ENCODE measurements around the gene SHC2.

DNA sequence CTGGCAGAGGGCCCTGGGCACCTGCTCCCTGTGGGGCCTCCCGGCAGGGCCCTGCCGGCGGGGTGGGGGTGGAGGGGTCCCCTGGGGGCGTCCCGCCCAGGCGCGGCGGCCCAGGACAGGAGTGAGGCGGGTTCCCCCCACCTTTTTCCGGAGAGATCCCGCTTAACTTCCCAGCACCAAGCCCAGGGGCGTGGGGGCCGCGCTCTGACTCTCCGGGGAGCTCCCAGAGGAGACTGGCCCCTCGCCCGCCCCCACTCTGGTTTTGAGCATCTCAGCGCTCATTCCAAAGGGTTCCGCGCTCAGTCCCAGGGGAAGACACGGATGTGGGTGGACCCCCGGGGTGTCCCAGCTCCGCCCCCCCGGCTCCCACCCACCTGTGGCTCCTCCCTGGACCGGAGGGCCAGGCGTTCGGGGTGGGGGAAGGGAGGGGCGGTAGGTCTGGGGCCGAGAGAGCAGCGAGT lies 52.4 kb downstream of the SHC2 start:
- TF ChIP-seq DNMT3B (CRISPR knock-in tag; conservative IDR thresholded peaks at IDR 0.05) (no peak), POLR2AphosphoS5 (IDR thresholded peaks at IDR 0.05; ENCODE audit: low read depth, low read length) (no peak), ZNF20 (CRISPR knock-in tag; IDR thresholded peaks at IDR 0.05) (no peak)
